HG03280 (cell line): ENCODE data around the gene GPR183.

Experiments used
- ATAC-seq: cut with Tn5 transposase; IDR thresholded peaks from one replicate; pipeline ENCODE4 v1.9.1; 2021; ENCODE audit warnings: mild to moderate bottlenecking, moderate library complexity; ENCODE audit not compliant: unreplicated experiment

GPR183 gene

DNA sequence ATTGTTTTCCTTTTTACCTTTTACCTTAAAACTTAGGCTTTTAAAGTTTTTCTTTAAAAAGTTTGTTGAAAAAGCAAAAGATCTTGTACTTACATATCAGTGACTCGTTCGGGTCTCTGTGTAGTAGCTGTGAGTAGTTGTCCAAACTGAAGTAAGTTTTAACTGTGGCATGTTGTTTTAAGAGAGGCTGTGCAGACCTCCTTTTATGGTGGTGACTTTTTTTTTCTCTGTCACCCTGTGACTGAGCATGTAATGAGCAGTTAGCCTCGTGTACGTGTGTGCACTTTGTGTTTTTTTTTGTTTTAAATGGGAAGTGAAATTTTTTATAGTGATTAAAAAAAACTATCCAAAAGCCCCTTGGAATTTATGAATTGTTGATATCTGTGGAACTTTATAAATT, at the start of gene GPR183:
Gene GPR183 (minus strand): TSS at position 153 of the 400 bp plus-strand sequence. CDS start 11,254 bp downstream, outside the sequence.
- ATAC-seq: peak; percentile 60

GRCh38 chr13:99356262-99357091, 49.3 kb upstream of the GPR183 start:
- peak; percentile 70 for ATAC-seq

- ATAC-seq: peak; percentile 0
Measured at GRCh38 chr13:99356012-99356261, 48.7 kb upstream of the GPR183 start.

- ATAC-seq: no peak
Measured at GRCh38 chr13:99355267-99356011, 48.2 kb upstream of the GPR183 start.

- no peak for ATAC-seq
Measured at GRCh38 chr13:99354371-99354951, 47.3 kb upstream of the GPR183 start.

GRCh38 chr13:99353836-99354235, 46.6 kb upstream of the GPR183 start:
- no peak for ATAC-seq

DNA sequence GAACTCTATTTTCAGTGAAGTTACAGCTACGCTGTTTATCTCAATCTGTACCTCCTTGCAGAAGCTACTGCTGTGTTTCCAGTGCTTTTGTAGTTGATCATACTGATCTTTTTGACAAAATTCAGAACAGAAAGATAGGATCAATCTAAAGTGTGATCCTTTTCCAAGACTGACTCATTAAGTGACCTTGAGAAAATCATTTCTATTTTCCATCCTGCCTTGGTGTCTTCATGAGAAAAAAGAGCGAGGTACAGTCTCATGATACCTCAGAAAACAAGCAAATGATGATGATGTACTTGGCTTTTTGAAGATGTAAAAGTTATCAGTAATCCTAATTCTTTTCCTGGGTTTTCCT, 46.0 kb upstream of the GPR183 start:
- no peak for ATAC-seq

GRCh38 chr13:99352351-99353245, 45.4 kb upstream of the GPR183 start:
- no peak for ATAC-seq

- ATAC-seq: no peak
Measured at GRCh38 chr13:99351772-99352171, 44.6 kb upstream of the GPR183 start.

GRCh38 chr13:99350191-99350590, 43.0 kb upstream of the GPR183 start:
- ATAC-seq: no peak

GRCh38 chr13:99347911-99348451, 40.8 kb upstream of the GPR183 start:
- peak; percentile 62 for ATAC-seq

GRCh38 chr13:99347335-99347878, 40.2 kb upstream of the GPR183 start:
- ATAC-seq: peak; percentile 13

DNA sequence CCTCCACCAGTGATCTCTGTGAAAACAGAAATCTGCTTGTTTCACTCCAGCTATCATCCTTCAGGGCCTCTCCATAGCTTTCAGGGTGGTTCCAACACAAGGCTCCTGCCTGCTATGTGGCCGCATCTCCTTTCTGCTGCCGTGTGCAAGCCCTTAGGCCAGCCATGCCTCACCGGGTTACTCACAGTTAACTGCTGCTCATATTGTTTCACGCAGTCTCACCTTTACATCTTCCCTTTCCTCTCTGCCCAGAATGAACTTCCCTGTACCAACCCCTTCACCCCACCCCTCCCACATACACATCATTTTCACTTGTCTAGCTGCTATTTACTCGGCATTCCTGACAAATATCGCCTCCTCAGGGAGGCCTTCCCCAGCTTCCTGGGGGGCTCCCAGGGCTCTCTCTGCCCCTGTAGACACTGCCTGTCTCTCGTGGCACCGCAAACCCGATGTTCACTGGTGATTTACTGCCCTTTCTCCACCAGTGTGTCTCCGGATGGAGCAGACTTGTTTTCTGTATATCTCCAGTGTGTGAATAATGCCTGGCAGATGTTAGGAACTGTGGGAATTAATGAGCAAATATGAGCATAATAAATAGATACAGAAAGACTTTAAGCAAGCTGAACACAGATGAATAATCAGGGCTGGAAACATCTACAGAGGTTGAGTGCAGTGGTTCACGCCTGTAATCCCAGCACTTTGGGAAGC, 39.3 kb upstream of the GPR183 start:
- no peak for ATAC-seq

- ATAC-seq: no peak
Measured at GRCh38 chr13:99345345-99345744, 38.1 kb upstream of the GPR183 start.

- ATAC-seq: no peak
Measured at GRCh38 chr13:99344610-99345208, 37.5 kb upstream of the GPR183 start.

DNA sequence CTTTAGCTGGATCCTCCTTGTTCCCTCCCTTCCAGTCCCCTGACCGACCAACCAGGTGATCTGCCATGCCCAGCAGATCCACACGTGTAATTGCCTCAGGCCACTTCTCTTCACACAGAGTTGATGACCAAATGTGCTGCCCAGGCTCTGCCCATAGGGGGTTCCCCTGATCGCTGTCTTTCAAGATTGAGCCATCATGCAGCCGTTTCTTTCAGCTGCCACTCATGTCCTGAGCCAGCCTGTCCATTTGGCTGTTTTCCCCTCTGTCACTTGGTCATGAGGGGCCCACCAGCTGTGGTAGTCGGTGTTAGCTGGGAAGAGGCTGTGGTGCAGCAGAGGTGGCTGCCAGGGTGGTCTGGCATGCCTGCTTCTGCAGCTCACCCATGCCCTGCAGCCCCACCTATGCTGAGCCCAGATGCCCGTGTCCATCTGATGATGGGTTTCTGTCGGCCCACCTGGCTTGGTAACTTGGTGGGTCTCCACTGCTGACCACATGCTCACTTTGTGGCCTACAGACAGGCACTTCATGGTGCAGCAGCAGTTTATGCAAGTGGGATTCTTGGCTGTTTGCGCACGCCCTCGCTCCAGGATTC, 35.6 kb upstream of the GPR183 start:
- ATAC-seq: no peak

- no peak for ATAC-seq
Measured at GRCh38 chr13:99341969-99342722, 34.9 kb upstream of the GPR183 start.

GRCh38 chr13:99340638-99341037, 33.4 kb upstream of the GPR183 start:
- no peak for ATAC-seq
